ENCODE measurements around the gene CEP41.
"Not testable (repeated sequence)": the region's sequence is repeated elsewhere in the genome, so short reads cannot be mapped to it uniquely, and the experiment has no call there.

Gene CEP41

DNA sequence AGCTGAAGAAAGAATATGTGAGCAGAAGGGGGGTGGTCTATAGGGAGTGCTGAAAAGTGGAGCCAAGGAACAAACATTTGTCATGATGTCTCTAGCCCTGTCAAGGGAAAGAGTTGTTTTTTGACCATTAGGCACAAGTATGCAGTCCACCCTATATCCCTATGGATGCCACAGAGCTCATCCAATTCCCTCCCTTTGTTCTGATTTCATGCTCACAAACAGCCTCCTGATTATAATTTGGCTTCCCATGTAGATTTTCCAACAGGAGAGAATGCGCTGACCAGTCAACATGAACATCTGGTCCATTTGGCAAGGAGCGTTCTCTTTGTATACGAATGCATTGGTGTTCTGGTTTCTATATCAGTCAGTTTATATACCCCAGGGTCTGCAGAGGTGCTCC lies 12.1 kb upstream of the CEP41 start:
- H3F3A ChIP-seq (ENCODE audit: insufficient read depth, low read length) = no peaks in the 10 kb centered on the region
- H2AFZ ChIP-seq (ENCODE audit: low read length) = no peak overlapping the region
- no peaks in the 10 kb centered on the region for H3K9me2 ChIP-seq (ENCODE audit: low read depth, low read length)
- H3K79me2 ChIP-seq (ENCODE audit: insufficient read depth, low read length) = no peaks in the 10 kb centered on the region
- no peak overlapping the region for H3K4me2 ChIP-seq (ENCODE audit: low read length)
- no peaks in the 10 kb centered on the region for H3K27me3 ChIP-seq (ENCODE audit: insufficient read depth, low read length)
- no peak overlapping the region for H3K27ac ChIP-seq (ENCODE audit: low read depth, low read length, poor library complexity, severe bottlenecking)
- no peak overlapping the region for H3K9ac ChIP-seq (ENCODE audit: low read length)
- no peak overlapping the region for H3K4me3 ChIP-seq (ENCODE audit: low read depth, low read length, poor library complexity, severe bottlenecking)
- no peaks in the 10 kb centered on the region for H3K36me3 ChIP-seq (ENCODE audit: insufficient read depth, low read length)
- no peaks in the 10 kb centered on the region for H4K20me1 ChIP-seq (ENCODE audit: insufficient read depth, low read length)
- no peak for TF ChIP-seq CTCF (IDR thresholded peaks at IDR 0.05; ENCODE audit: low read length)
- TF ChIP-seq EZH2 (IDR thresholded peaks at IDR 0.05; ENCODE audit: borderline replicate concordance, low read length) = no peak
- peaks cover 11% of the 10 kb centered on the region for H3K9me3 ChIP-seq (ENCODE audit: low read length)
- peaks cover 24% of the 10 kb centered on the region for H3K4me1 ChIP-seq (ENCODE audit: insufficient read depth, low read length, severe bottlenecking)

DNA sequence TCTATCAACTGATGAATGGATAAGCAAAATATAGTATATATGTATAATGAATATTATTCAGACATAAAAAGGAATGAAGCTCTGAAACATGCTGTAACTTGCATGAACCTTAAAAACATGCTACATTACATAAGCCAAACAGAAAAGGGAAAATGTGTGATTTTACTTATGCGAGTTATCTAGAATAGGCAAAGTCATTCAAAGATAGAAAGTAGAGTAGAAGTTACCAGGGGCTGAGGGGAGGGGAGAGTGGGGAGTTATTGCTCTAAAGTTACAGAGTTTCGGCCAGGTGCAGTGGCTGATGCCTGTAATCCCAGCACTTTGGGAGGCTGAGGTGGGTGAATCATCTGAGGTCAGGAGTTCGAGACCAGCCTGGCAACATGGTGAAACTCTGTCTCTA lies 10.5 kb upstream of the CEP41 start:
- H3K9ac ChIP-seq (ENCODE audit: low read length); H3K4me2 ChIP-seq (ENCODE audit: low read length); H3K9me2 ChIP-seq (ENCODE audit: low read depth, low read length); H3K27me3 ChIP-seq (ENCODE audit: insufficient read depth, low read length); H3K4me3 ChIP-seq (ENCODE audit: low read depth, low read length, poor library complexity, severe bottlenecking); H2AFZ ChIP-seq (ENCODE audit: low read length); H3K79me2 ChIP-seq (ENCODE audit: insufficient read depth, low read length); H3K27ac ChIP-seq (ENCODE audit: low read depth, low read length, poor library complexity, severe bottlenecking); H3K36me3 ChIP-seq (ENCODE audit: insufficient read depth, low read length); H3F3A ChIP-seq (ENCODE audit: insufficient read depth, low read length); H4K20me1 ChIP-seq (ENCODE audit: insufficient read depth, low read length): not testable (repeated sequence)
- peaks cover 17% of the 10 kb centered on the region for H3K4me1 ChIP-seq (ENCODE audit: insufficient read depth, low read length, severe bottlenecking)
- peaks cover 15% of the 10 kb centered on the region for H3K9me3 ChIP-seq (ENCODE audit: low read length)

GRCh38 chr7:130446259-130446658 lies 5.4 kb upstream of the CEP41 start:
- H3F3A ChIP-seq (ENCODE audit: insufficient read depth, low read length) = no peaks in the 10 kb centered on the region
- H3K9me3 ChIP-seq (ENCODE audit: low read length) = peaks cover 12% of the 10 kb centered on the region
- no peaks in the 10 kb centered on the region for H4K20me1 ChIP-seq (ENCODE audit: insufficient read depth, low read length)
- no peak overlapping the region for H3K9ac ChIP-seq (ENCODE audit: low read length)
- H3K4me2 ChIP-seq (ENCODE audit: low read length) = no peak overlapping the region
- H3K9me2 ChIP-seq (ENCODE audit: low read depth, low read length) = no peaks in the 10 kb centered on the region
- H3K27me3 ChIP-seq (ENCODE audit: insufficient read depth, low read length) = no peaks in the 10 kb centered on the region
- no peak overlapping the region for H3K4me3 ChIP-seq (ENCODE audit: low read depth, low read length, poor library complexity, severe bottlenecking)
- H3K4me1 ChIP-seq (ENCODE audit: insufficient read depth, low read length, severe bottlenecking) = peaks cover 25% of the 10 kb centered on the region
- no peaks in the 10 kb centered on the region for H3K79me2 ChIP-seq (ENCODE audit: insufficient read depth, low read length)
- H3K36me3 ChIP-seq (ENCODE audit: insufficient read depth, low read length) = no peaks in the 10 kb centered on the region
- TF ChIP-seq EZH2 (IDR thresholded peaks at IDR 0.05; ENCODE audit: borderline replicate concordance, low read length) (no peak), CTCF (IDR thresholded peaks at IDR 0.05; ENCODE audit: low read length) (no peak)
- H2AFZ ChIP-seq (ENCODE audit: low read length) = no peak overlapping the region; the same call in 1 of the 2 replicates
- H3K27ac ChIP-seq (ENCODE audit: low read depth, low read length, poor library complexity, severe bottlenecking) = no peak overlapping the region

DNA sequence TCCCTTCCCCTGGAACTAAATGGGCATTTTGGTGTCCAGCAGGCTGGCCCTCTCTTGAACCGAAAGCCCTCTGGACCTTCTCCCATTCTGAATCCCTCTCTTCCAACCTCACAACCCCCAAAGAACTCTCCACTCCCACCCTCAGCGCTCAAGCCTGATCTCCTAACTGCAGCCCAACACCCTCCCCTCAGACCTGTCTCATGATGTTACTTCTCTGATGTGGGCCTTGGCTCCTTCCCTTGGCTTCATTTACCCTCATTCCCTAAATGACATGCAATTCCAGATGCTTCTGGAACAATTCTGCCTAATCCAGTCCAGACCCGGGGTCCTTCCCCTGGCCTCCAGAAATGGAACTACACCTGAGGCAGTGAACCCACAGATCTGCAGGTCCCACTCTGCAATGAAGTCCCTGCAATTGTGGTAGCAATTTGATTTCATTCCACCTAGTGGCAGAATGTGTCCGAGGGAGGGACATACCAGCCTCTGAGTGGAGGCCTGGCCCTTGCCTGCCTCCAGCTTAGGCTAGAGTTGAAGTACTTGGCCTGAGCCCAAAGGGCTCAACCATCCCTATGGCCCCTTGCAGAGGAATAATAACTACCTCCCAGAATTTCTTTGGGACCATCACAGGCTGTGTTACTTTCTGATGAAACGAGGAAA lies 4.1 kb upstream of the CEP41 start:
- Histone ChIP-seq H3K36me3 (ENCODE audit: insufficient read depth, low read length) (no peaks in the 10 kb centered on the region), H3K79me2 (ENCODE audit: insufficient read depth, low read length) (no peaks in the 10 kb centered on the region), H3K9me3 (ENCODE audit: low read length) (peaks cover 12% of the 10 kb centered on the region), H2AFZ (ENCODE audit: low read length) (peak overlapping the region; percentile 10; the same call in 1 of the 2 replicates), H3K4me2 (ENCODE audit: low read length) (no peak overlapping the region), H3F3A (ENCODE audit: insufficient read depth, low read length) (no peaks in the 10 kb centered on the region), H3K4me3 (ENCODE audit: low read depth, low read length, poor library complexity, severe bottlenecking) (no peak overlapping the region), H4K20me1 (ENCODE audit: insufficient read depth, low read length) (no peaks in the 10 kb centered on the region), H3K27ac (ENCODE audit: low read depth, low read length, poor library complexity, severe bottlenecking) (peak overlapping the region; percentile 0), H3K9me2 (ENCODE audit: low read depth, low read length) (no peaks in the 10 kb centered on the region), H3K27me3 (ENCODE audit: insufficient read depth, low read length) (no peaks in the 10 kb centered on the region), H3K4me1 (ENCODE audit: insufficient read depth, low read length, severe bottlenecking) (peaks cover 33% of the 10 kb centered on the region), H3K9ac (ENCODE audit: low read length) (no peak overlapping the region)
- peak; percentile 62; the same call in 1 of the 2 replicates for TF ChIP-seq CTCF (IDR thresholded peaks at IDR 0.05; ENCODE audit: low read length)
- TF ChIP-seq EZH2 (IDR thresholded peaks at IDR 0.05; ENCODE audit: borderline replicate concordance, low read length) = no peak

Data from OCI-LY1 (cell line).